GM12878 (cell line): ENCODE results near the gene POP7. TPM values are rescaled to one million over a fixed set of nuclear protein-coding genes. Genes with fewer than 3 reads are reported as not detected.

ENCODE experiments used
- ATAC-seq: fragments of 200-7000 bp; cut with Tn5 transposase; 3 replicates; pipeline ENCODE4 v1.9.1; 2020; ENCODE audit warnings: mild to moderate bottlenecking, moderate library complexity
- BruUV-seq: library from RNA; stranded (reverse); fragments of 400-500 nt; replicated peaks from 2 replicates; lab custom pipeline; 2021; lab: Mats Ljungman, UMichigan
- CTCF ChIA-PET: fragments of 300-600 bp; sonication (Branson Sonifier 250); formaldehyde crosslinking; extraction: SDS; loops from one replicate; lab custom pipeline; 2021; ENCODE audit warnings: inconsistent platforms; lab: Yijun Ruan, JAX
- POLR2A ChIA-PET: fragments of 350-600 bp; formaldehyde crosslinking; extraction: SDS; loops from one replicate; lab custom pipeline; 2021; ENCODE audit warnings: inconsistent platforms; lab: Charles Lee
- RAD21 ChIA-PET: fragments of 300-600 bp; sonication (Branson Sonifier 250); formaldehyde crosslinking; loops from one replicate; lab custom pipeline; 2023; ENCODE audit warnings: antibody characterized with exemption; ENCODE audit not compliant: unreplicated experiment; lab: Charles Lee
- SMC1A ChIA-PET: fragments of 300-600 bp; sonication (Branson Sonifier 250); formaldehyde crosslinking; loops from one replicate; lab custom pipeline; 2023; ENCODE audit not compliant: unreplicated experiment, uncharacterized antibody; lab: Charles Lee
- DNase-seq: peaks from one replicate; pipeline ENCODE4 v3.0.0-alpha.2; 2011; ENCODE audit warnings: low read depth, low spot score
- FAIRE-seq: peaks from 3 replicates; lab custom pipeline; 2011; peaks lifted over from hg19 to GRCh38; lab: Jason Lieb, UNC
- H2AFZ ChIP-seq: 2 replicates; pipeline ENCODE4 v1.6.0; 2011; ENCODE audit warnings: low read depth, low read length, control low read depth; ENCODE audit not compliant: control insufficient read depth
- H3K27ac ChIP-seq: 2 replicates; pipeline ENCODE4 v1.5.1; 2011; ENCODE audit warnings: control low read depth; ENCODE audit not compliant: control insufficient read depth, insufficient read depth
- H3K27me3 ChIP-seq, 2 experiments: replicated peaks in 1 of 2; 2 replicates each; pipeline versions ENCODE4 v1.6.0 to v1.6.1; 2011; ENCODE audit warnings: low read length in 1 of 2; ENCODE audit not compliant: control insufficient read depth in 2 of 2, insufficient read depth in 2 of 2
- H3K36me3 ChIP-seq, 2 experiments: 2 replicates each; pipeline ENCODE4 v1.5.1; 2011; ENCODE audit warnings: low read length in 1 of 2; ENCODE audit not compliant: control insufficient read depth in 2 of 2, insufficient read depth in 2 of 2
- H3K4me1 ChIP-seq: 2 replicates; pipeline ENCODE4 v1.6.1; 2011; ENCODE audit warnings: mild to moderate bottlenecking, low read length, moderate library complexity, mixed read lengths; ENCODE audit not compliant: control insufficient read depth, insufficient read depth
- H3K4me2 ChIP-seq: 2 replicates; pipeline ENCODE4 v1.6.0; 2011; ENCODE audit warnings: control low read depth; ENCODE audit not compliant: control insufficient read depth, insufficient read depth
- H3K4me3 ChIP-seq: fragments of 200-600 bp; sonication (generic); 2 replicates; pipeline ENCODE4 v1.5.1; 2016
- H3K79me2 ChIP-seq: 2 replicates; pipeline ENCODE4 v1.6.0; 2011; ENCODE audit warnings: low read length; ENCODE audit not compliant: control insufficient read depth, insufficient read depth
- H3K9ac ChIP-seq: 2 replicates; pipeline ENCODE4 v1.8.0; 2011; ENCODE audit warnings: low read length, control low read depth, mixed read lengths; ENCODE audit not compliant: control insufficient read depth, insufficient read depth
- H3K9me3 ChIP-seq: replicated peaks from 3 replicates; pipeline ENCODE4 v1.5.1; 2011; ENCODE audit warnings: mild to moderate bottlenecking, low read length; ENCODE audit not compliant: control insufficient read depth, insufficient read depth
- H4K20me1 ChIP-seq: 2 replicates; pipeline ENCODE4 v1.6.0; 2011; ENCODE audit not compliant: control insufficient read depth, insufficient read depth
- BCL11A ChIP-seq: IDR thresholded peaks from 2 replicates; pipeline ENCODE4 v1.6.1; 2011; ENCODE audit warnings: low read depth, low read length
- CHD2 ChIP-seq: IDR thresholded peaks from 2 replicates; pipeline ENCODE4 v1.6.1; 2011; ENCODE audit warnings: low read depth, low read length, improper control_type of control experiment, borderline replicate concordance
- CHD4 ChIP-seq: fragments of 200-600 bp; sonication (generic); IDR thresholded peaks from 2 replicates; pipeline ENCODE4 v1.6.1; 2016; ENCODE audit warnings: mild to moderate bottlenecking
- FOXM1 ChIP-seq: IDR thresholded peaks from 2 replicates; pipeline ENCODE4 v1.6.1; 2012; ENCODE audit warnings: low read depth, mild to moderate bottlenecking, inconsistent platforms, low read length, moderate library complexity
- JUNB ChIP-seq: IDR thresholded peaks from 2 replicates; pipeline ENCODE4 v1.6.1; 2016; ENCODE audit warnings: antibody characterized with exemption, mild to moderate bottlenecking
- NR2C1 ChIP-seq: fragments of 450-650 bp; IDR thresholded peaks from 2 replicates; pipeline ENCODE4 v1.6.1; 2017; ENCODE audit warnings: antibody characterized with exemption, mild to moderate bottlenecking, moderate library complexity
- RAD21 ChIP-seq: IDR thresholded peaks from 2 replicates; pipeline ENCODE4 v1.6.1; 2011; ENCODE audit warnings: mild to moderate bottlenecking, low read depth, low read length, moderate library complexity; ENCODE audit not compliant: insufficient read depth
- RFX5 ChIP-seq: IDR thresholded peaks from 2 replicates; pipeline ENCODE4 v1.6.1; 2011; ENCODE audit warnings: low read depth, low read length, improper control_type of control experiment
- SUZ12 ChIP-seq: fragments of 200-600 bp; sonication (generic); IDR thresholded peaks from one replicate; pipeline ENCODE4 v1.6.1; 2018; ENCODE audit warnings: antibody characterized with exemption, mild to moderate bottlenecking; ENCODE audit not compliant: unreplicated experiment
- WRNIP1 ChIP-seq: IDR thresholded peaks from 2 replicates; pipeline ENCODE4 v1.6.1; 2011; ENCODE audit warnings: low read depth, low read length, improper control_type of control experiment, borderline replicate concordance
- WGBS: methylation state at CpG from one replicate; pipeline ENCODE4 v1.1.6; 2016; ENCODE audit warnings: low lambda C conversion rate; ENCODE audit not compliant: insufficient replicate concordance, insufficient coverage; ENCODE audit errors: missing lambda C conversion rate; 5-methylcytosine and 5-hydroxymethylcytosine counted together
- in situ Hi-C: fragments of 300-500 bp; cut with MboI; formaldehyde crosslinking; loops from 9 replicates; pipeline ENCODE4 v1.14.3; 2018; ENCODE audit warnings: mixed read lengths
- intact Hi-C: fragments of 100-400 bp; cut with micrococcal nuclease; formaldehyde crosslinking; loops from one replicate; pipeline ENCODE4 v1.14.2; 2022; ENCODE audit not compliant: unreplicated experiment
- polyA plus RNA-seq, 11 experiments: library from polyadenylated mRNA; depleted of rRNA in 4 of 11; unstranded in 6 of 11; stranded (reverse) in 5 of 11; fragments of >200 nt; fragmentation: Nextera tagmentation in 4 of 11; fragmentation: Illumina TruSeq in 1 of 11; extraction: Ambion mirVana in 4 of 11; extraction: Trizol in 1 of 11; gene quantifications; 1 replicate in 1 of 11; 2 replicates in 10 of 11; pipeline versions ENCODE4 v1.2.1 to v1.2.3, GENCODE V29; 2011 to 2016; ENCODE audit warnings: inconsistent platforms in 2 of 11, missing spikeins in 2 of 11, low read depth in 1 of 11
- total RNA-seq, 4 experiments: library from RNA; depleted of rRNA in 3 of 4; stranded (reverse); fragments of >200 nt in 3 of 4; fragmentation: Illumina TruSeq in 1 of 4; extraction: Trizol in 1 of 4; gene quantifications; 2 replicates each; pipeline versions ENCODE4 v1.2.1 to v1.2.3, GENCODE V29; 2013 to 2021
- TF ChIP-seq, protein P1 (sequence below): fragments of 450-650 bp; formaldehyde crosslinking; IDR thresholded peaks from 2 replicates; pipeline ENCODE4 v1.5.0; 2022; ENCODE audit warnings: mild to moderate bottlenecking, missing genetic modification characterization
- TF ChIP-seq, protein P2 (sequence below): fragments of 150-350 bp; IDR thresholded peaks from 2 replicates; pipeline ENCODE4 v1.6.1; 2014; ENCODE audit warnings: mild to moderate bottlenecking, low read depth, low read length

The POP7 gene
- total and polyA plus RNA-seq, 10 of the 15 experiments (the other 5 are each of a cell fraction or from before 2014, with no cell fraction given) = 12.1 to 148 (median 51.7) TPM

- TF ChIP-seq, protein P1, sequence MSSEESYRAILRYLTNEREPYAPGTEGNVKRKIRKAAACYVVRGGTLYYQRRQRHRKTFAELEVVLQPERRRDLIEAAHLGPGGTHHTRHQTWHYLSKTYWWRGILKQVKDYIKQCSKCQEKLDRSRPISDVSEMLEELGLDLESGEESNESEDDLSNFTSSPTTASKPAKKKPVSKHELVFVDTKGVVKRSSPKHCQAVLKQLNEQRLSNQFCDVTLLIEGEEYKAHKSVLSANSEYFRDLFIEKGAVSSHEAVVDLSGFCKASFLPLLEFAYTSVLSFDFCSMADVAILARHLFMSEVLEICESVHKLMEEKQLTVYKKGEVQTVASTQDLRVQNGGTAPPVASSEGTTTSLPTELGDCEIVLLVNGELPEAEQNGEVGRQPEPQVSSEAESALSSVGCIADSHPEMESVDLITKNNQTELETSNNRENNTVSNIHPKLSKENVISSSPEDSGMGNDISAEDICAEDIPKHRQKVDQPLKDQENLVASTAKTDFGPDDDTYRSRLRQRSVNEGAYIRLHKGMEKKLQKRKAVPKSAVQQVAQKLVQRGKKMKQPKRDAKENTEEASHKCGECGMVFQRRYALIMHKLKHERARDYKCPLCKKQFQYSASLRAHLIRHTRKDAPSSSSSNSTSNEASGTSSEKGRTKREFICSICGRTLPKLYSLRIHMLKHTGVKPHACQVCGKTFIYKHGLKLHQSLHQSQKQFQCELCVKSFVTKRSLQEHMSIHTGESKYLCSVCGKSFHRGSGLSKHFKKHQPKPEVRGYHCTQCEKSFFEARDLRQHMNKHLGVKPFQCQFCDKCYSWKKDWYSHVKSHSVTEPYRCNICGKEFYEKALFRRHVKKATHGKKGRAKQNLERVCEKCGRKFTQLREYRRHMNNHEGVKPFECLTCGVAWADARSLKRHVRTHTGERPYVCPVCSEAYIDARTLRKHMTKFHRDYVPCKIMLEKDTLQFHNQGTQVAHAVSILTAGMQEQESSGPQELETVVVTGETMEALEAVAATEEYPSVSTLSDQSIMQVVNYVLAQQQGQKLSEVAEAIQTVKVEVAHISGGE (CRISPR knock-in tag) = no peak
- TF ChIP-seq CHD4 = no peak
- TF ChIP-seq WRNIP1 = no peak
- TF ChIP-seq NR2C1 = no peak
- no peak for TF ChIP-seq SUZ12
- TF ChIP-seq, all 136 proteins: peak for 0
Measured at GRCh38 chr7:100688326-100688860, 17.5 kb upstream of the POP7 start (continued).

- intact Hi-C loops (loop anchor here (5.0 to 10.0 kb wide), 3 partner anchors 57 to 215 kb away; partner anchors contain the start of gene TSC22D4), in situ Hi-C loops (loop anchor here (25.0 kb wide), 1 partner anchor 227 kb away; the partner anchor contains the start of gene SPACDR)
- SMC1A ChIA-PET = interaction anchor here (0.9 to 1.3 kb wide), 2 partner anchors 55 to 57 kb away, joined by 3 read pairs; no protein-coding TSS in a partner anchor
- peak overlapping the region; percentile 36; the same call in 1 of the 2 replicates for H3K4me3 ChIP-seq
- no peaks in the 10 kb centered on the region for H4K20me1 ChIP-seq
- H3K4me1 ChIP-seq = peaks cover 26% of the 10 kb centered on the region
- H3K27me3 ChIP-seq = no peaks in the 10 kb centered on the region
- 71% methylated on average over 15 of the region's 18 CpGs for WGBS
- H3K36me3 ChIP-seq = peaks cover 0 to 24% of the 10 kb centered on the region in 2 experiments; a peak in 3 of 4 replicates
- no peak for FAIRE-seq
- H3K79me2 ChIP-seq = peaks cover 52% of the 10 kb centered on the region
- RAD21 ChIA-PET = interaction anchor here (2.4 kb wide), 1 partner anchor 16 kb away, joined by 12 read pairs; the partner anchor contains the start of gene POP7
- CTCF ChIA-PET = interaction anchor here (0.6 to 8.6 kb wide), 15 partner anchors 9 to 163 kb away, joined by 3 to 134 read pairs (median 5); partner anchors contain the start of genes FBXO24, GNB2, LRCH4 and MOSPD3
- H3K9ac ChIP-seq = no peak overlapping the region
- POLR2A ChIA-PET = interaction anchor here (1.1 kb wide), 1 partner anchor 12 kb away, joined by 3 read pairs; no protein-coding TSS in a partner anchor
- no peak overlapping the region; the same call in 1 of the 2 replicates for H3K4me2 ChIP-seq
- ATAC-seq = peak; percentile 27
- peak overlapping the region; percentile 18; the same call in 1 of the 2 replicates for H3K27ac ChIP-seq
- no peaks in the 10 kb centered on the region for H3K9me3 ChIP-seq
- no peak for DNase-seq
- BruUV-seq = no TSS peak
- no peak overlapping the region for H2AFZ ChIP-seq
- TF ChIP-seq RAD21 (peak; percentile 1; the same call in 1 of the 2 replicates), FOXM1 (no peak), CHD2 (no peak), JUNB (no peak), RFX5 (no peak), BCL11A (no peak)
- TF ChIP-seq, protein P2, sequence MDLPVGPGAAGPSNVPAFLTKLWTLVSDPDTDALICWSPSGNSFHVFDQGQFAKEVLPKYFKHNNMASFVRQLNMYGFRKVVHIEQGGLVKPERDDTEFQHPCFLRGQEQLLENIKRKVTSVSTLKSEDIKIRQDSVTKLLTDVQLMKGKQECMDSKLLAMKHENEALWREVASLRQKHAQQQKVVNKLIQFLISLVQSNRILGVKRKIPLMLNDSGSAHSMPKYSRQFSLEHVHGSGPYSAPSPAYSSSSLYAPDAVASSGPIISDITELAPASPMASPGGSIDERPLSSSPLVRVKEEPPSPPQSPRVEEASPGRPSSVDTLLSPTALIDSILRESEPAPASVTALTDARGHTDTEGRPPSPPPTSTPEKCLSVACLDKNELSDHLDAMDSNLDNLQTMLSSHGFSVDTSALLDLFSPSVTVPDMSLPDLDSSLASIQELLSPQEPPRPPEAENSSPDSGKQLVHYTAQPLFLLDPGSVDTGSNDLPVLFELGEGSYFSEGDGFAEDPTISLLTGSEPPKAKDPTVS = no peak
Measured at GRCh38 chr7:100689230-100690135, 16.4 kb upstream of the POP7 start.
